Measurements from ENCODE around the gene KSR2.

DNA sequence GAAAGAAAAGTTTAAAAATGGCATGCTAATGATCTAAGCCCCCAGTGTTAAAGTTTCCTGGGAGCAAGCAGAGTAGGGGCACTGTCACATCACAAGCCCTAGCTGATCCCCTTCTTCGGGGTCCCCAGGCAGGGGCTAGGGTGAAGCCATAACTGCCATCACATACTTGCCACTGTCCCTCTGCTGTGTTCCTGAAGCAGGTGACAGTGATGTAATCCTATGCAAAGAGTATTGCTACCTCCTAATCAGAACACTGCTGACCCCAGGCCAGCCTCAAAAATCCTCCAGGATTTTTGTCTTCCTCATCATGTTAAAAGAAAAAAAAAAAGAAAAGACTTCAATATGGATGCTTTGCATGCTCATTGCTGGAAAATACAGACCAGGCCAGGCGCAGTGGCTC is 46.5 kb upstream of the KSR2 start:
- TF ChIP-seq, protein P1, sequence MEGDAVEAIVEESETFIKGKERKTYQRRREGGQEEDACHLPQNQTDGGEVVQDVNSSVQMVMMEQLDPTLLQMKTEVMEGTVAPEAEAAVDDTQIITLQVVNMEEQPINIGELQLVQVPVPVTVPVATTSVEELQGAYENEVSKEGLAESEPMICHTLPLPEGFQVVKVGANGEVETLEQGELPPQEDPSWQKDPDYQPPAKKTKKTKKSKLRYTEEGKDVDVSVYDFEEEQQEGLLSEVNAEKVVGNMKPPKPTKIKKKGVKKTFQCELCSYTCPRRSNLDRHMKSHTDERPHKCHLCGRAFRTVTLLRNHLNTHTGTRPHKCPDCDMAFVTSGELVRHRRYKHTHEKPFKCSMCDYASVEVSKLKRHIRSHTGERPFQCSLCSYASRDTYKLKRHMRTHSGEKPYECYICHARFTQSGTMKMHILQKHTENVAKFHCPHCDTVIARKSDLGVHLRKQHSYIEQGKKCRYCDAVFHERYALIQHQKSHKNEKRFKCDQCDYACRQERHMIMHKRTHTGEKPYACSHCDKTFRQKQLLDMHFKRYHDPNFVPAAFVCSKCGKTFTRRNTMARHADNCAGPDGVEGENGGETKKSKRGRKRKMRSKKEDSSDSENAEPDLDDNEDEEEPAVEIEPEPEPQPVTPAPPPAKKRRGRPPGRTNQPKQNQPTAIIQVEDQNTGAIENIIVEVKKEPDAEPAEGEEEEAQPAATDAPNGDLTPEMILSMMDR (conservative IDR thresholded peaks at IDR 0.05; ENCODE audit: low read depth, low read length) = no peak
- TF ChIP-seq POLR2A (IDR thresholded peaks at IDR 0.05; ENCODE audit: low read depth, low read length) = no peak
- TF ChIP-seq RCOR1 (IDR thresholded peaks at IDR 0.05; ENCODE audit: insufficient replicate concordance, low read length) = no peak
- no peak for TF ChIP-seq NFE2L2 (IDR thresholded peaks at IDR 0.05; ENCODE audit: low read depth, low read length)
- no peak for TF ChIP-seq CEBPB (IDR thresholded peaks at IDR 0.05; ENCODE audit: low read depth, low read length)
- TF ChIP-seq MXI1 (IDR thresholded peaks at IDR 0.05; ENCODE audit: borderline replicate concordance, low read depth, low read length) = no peak
- TF ChIP-seq RAD21 (IDR thresholded peaks at IDR 0.05; ENCODE audit: low read length) = no peak
- no peak for TF ChIP-seq BHLHE40 (IDR thresholded peaks at IDR 0.05; ENCODE audit: low read depth, low read length)
- no peak for TF ChIP-seq MAFK (IDR thresholded peaks at IDR 0.05; ENCODE audit: low read depth, low read length)
- TF ChIP-seq, protein P2, sequence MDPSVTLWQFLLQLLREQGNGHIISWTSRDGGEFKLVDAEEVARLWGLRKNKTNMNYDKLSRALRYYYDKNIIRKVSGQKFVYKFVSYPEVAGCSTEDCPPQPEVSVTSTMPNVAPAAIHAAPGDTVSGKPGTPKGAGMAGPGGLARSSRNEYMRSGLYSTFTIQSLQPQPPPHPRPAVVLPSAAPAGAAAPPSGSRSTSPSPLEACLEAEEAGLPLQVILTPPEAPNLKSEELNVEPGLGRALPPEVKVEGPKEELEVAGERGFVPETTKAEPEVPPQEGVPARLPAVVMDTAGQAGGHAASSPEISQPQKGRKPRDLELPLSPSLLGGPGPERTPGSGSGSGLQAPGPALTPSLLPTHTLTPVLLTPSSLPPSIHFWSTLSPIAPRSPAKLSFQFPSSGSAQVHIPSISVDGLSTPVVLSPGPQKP (IDR thresholded peaks at IDR 0.05; ENCODE audit: borderline replicate concordance, low read depth, low read length) = no peak
- no peak for TF ChIP-seq FOS (IDR thresholded peaks at IDR 0.05; ENCODE audit: low read depth, low read length)
- no peak for TF ChIP-seq SMC3 (IDR thresholded peaks at IDR 0.05; ENCODE audit: low read depth, low read length)

All from IMR-90 (cell line).